HG02623 (cell line): ENCODE data around the gene C19orf25.
"Not testable (repeated sequence)": the region's sequence is repeated elsewhere in the genome, so short reads cannot be mapped to it uniquely, and the experiment has no call there.

Source experiments
- ATAC-seq: cut with Tn5 transposase; IDR thresholded peaks from one replicate; pipeline ENCODE4 v1.9.1; 2021; ENCODE audit warnings: moderate library complexity; ENCODE audit not compliant: unreplicated experiment

Gene C19orf25

DNA sequence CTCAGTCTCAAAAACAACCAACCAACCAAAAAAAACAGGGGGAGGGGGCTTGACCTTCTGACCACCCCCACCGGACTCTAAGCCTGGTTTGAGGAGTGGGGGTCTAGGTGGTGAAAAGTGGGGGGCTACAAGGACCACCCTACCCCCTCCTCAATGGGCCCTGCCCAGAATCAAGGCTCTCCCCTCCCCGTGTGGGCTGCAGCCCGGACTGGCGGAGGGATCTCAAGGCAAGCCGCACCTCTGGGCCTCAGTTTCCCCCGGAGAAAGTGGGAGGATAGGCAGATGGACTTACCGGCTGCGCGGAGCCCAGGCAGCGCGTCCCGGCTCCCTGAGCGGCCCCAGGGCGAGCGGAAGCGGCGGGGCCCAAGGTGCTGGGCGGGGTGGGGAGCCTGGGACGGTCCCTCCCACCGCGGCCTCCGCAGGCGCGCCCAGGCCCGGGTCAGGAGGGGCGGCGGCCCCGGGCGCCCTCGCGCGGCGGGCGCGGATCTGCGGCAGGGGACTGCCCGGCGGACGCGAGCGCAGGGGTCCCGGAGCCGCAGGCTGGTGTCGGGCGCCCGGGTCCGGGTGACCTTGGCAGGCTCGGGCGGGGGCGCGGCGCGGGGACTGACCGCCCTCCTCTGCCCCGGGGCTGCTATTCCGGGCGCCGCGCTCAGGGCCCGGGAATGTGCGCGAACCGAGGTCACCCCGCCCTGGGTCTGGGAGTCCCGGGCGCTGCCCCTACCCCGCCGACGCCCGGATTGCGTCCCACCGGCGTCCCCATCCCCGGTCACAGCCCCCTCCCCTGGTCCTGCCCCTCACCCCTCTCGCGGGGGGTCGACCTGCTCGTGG, 33.9 kb upstream of the C19orf25 start, which contains the start of gene ADAMTSL5:
Gene ADAMTSL5, minus strand, starts transcription at position 349 of the 828 bp plus-strand sequence. CDS start 2,076 bp downstream, outside the sequence.
- ATAC-seq = no peak

DNA sequence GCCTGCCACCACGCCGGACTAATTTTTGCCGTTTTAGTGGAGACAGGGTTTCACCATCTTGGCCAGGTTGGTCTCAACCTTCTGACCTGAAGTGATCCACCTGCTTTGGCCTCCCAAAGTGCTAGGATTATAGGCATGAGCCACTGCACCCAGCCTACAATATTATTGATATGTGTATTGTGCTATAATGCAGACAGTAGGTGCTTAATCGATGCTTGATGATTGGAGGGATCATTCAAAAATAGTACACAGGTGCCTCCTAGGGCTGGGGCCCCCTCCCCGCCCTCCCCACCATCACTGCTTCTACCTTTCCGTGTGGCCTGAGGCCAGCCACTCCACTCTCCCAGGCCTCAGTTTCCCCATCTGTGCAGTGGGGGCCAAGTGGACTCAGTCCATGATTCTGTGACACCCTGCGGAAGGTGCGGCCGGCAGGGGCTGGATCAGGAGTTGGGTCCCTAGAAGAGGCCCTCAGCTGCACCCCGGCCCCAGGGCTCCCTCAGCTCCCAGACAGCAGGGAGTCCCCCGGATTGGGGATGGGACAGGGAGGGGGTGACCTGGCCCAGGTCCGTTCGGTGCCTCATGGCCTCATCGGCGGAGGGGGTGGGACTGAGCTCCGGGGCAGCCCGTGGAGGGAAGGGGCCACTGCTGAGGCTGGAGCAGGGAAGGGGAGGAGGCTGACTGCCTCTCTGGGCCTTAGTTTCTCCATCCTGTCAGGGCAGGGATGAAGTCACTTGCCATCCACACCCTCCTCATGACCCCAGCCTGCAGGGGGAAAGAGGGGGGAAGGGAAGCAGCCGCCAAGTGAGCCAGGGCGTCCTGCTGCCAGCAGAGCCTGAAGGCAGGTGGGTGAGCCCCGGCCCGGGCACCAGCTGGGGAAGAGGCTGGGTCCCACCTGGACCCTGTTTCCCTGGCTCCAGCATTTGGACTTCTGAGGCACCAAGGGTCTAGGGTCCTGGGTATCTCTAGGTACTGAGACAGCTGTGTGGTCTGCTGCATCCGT, 32.6 kb upstream of the C19orf25 start:
- no peak for ATAC-seq

DNA sequence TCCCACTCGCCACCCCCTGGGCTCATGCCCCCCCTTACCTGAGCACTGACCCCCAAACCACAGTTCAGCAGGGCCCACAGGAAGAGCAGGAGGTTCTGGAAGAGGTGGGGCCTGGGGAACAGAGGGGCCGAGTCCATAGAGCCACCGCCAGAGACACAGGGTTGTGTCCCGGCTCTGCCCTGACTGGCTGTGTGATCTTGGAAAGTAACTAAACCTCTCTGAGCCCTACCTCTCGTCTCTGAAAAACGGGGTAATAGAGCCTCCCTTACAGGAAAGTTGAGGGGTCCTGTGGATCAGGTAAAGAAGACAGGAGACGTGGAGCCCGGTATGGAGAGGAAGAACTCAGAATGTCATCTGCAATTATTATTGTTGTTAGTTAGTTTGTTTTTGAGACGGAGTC, 31.8 kb upstream of the C19orf25 start:
- ATAC-seq = no peak

DNA sequence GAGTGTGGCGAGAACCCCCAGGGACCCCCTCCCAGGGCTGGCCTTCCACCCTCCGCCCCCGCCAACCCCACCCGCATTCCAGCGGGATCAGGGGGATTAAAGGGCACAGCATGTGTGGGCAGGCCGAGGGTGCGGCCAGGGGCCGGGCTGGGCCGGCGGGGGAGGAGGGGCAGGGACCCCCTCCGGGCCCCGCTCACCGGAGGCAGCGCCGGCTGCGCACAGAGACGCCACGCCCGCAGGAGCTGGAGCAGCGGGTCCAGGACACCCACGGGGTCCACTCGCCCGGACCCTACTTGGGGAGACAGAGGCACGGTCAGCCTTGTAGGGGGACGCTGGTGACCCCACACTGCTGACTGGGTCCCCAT, 31.4 kb upstream of the C19orf25 start:
- no peak for ATAC-seq

DNA sequence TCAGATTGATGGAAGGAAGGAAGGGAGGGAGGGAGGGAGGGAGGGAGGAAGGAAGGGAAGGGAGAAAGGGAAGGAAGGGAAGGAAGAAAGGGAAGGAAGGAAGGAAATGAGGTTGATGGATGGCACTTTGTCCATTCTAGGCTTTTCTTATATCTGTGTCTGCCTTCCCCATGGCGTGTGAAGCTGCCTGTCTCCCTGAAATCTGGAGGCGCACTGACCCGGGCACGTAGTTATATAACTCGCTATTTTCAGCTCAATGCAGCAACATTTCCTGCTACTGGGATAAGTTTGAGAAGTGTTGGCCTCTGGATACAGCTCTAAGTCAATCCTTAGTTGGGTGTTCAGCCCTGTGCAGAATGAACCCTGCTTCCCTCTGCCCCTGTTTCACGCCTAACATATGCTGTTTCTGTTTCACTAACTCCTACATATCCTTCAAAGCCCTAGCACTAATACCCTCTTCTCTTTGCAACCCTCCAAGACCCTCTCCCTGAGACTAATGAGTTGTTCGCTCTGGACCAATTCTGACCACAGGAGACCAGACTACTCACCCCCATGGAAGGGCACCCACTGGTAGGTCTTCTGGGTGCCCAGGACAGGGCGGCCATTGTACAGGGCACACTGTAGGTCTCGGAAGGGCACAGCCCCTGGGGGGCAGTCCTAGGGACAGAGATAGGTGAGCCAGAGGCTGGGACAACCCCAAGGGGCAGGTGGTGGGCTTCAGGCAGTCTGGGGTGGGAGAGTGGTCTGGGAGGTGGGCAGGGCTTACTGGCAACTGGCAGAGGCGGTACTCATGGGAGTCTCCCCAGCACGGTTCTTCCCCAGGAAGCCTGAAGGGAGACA, 30.8 kb upstream of the C19orf25 start:
- ATAC-seq = no peak

DNA sequence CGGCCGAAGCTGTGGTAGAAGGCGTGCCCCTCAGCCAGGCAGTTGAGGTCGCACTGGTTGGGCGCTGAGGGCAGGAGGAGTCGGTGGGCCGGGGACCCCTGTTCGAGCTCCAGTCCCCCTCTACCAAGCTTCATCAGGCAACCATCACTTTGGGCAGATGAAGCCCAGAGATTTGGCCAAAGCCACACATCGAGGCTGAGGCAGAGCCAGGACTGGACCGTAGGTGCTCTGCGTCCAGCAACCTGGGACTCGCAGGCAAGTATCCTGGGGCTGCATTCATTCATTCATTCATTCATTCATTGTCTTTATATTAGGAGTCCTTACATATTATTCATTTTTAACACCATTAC, 29.5 kb upstream of the C19orf25 start:
- ATAC-seq = no peak

DNA sequence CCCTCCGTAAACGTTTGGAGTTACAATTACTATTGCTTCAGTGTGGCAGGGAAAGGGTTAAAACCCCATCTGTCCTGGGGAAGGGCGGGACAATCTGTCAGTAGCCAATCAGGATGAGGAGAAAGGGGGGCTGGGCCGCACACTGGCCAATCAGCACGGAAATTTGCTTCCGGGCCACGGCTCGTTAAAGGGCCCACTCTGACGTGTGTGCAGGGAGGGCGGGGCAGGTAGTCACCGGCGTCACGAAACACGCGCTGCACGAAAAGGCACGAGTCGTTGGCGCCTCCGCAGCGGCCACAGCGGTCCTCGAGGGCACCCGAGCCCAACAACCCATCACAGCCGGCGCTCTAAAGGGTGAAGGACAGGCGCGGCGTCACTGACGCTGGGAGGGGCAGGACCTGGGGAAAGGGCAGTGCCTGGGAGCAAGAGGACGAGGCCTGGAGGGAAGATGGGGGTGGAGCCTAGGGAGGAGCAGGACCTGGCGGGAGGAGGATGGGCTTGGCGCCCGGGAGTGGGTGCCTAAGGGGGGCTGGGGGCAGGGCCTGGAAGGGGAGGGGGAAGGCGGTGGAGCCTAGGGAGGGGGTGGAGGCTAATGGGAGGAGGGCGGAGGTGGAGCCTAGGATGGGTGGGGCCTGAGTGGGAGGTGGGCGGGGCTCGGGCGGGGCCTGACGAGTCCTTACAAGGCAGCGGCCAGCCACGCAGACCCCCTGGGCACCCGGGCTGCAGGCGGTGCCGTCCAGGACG, 28.9 kb upstream of the C19orf25 start:
- no peak for ATAC-seq

DNA sequence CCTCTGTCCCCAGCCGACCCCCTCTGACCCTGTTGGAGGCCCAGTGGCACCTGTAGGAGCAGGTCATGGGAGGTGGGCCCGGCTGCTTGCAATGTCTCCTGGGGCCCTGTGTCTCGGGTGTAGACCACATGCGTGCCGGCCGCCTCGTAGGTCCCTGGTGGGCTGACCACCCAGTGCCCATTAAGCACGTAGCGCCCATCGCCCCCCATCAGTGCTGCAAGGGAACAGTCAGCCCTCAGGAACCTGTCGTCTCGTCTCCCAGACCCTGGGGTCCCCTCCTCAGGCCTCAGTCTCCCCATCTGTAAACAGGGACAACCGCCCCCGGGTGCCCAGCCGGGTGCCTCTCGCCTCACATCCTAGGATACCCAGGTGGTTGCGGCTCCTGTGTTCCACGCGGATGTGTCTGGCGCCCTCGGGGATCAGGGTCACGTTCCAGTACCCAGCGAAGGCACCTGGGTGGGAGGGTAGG, 28.2 kb upstream of the C19orf25 start:
- no peak for ATAC-seq

DNA sequence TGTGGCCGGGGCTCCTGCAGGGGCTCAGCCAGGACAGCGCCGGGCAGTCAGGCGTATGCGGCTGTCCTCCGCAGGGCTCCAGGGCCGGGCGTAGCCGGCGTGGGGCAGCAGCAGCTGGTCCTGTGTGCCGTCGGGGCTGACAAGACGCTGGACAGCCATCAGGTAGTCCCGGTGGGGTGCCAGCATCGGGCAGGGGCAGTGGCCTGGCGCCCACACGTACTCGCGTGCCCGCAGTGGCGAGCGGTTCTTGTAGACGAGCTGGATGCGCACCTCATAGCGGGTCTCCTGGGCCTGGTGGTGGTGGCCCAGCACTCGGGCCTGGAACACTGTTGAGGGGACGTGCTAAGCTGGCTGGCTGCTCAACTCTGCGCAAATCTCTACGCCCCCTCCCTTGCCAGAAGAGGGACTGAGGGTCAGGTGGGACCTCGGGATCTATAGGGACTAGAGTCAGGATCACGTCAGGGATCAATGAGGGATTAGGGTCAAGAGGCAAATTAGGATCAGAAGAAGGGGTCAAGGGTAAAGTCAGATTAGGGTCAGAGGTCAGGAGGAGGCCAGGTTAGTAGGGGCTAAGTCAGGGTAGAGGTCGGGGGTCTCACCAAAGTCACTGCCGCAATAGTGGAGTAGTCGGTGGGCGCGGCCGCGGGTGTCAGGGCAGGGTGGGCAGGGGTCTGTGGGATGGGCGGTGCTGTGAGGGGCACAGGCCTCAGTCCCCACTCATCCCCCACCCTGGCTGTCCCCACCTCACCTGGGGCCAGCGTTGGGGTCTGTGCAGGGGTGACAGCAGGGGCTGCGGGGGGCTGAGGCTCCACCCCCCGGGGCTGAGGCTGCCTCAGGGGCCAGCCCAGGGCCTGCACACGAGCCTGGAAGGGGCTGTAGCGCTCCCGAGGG, 27.2 kb upstream of the C19orf25 start:
- ATAC-seq = no peak

DNA sequence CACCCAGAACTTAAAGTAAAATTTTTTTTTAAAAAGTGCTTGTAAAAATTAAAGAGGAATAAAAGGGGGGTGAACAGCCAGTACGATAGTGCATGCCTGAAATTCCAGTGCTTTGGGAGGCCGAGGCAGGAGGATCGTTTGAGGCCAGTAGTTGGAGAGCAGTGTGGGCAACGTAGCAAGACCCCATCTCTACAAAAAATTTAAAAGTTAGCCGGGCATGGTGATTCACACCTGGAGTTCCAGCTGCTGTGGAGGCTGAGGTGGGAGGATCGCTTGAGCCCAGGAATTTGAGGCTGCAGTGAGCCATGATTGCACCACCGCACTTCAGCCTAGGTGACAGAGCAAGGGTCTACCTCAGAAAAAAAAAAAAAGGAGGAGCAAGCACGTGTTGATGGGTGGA, 26.0 kb upstream of the C19orf25 start:
- ATAC-seq = no peak

DNA sequence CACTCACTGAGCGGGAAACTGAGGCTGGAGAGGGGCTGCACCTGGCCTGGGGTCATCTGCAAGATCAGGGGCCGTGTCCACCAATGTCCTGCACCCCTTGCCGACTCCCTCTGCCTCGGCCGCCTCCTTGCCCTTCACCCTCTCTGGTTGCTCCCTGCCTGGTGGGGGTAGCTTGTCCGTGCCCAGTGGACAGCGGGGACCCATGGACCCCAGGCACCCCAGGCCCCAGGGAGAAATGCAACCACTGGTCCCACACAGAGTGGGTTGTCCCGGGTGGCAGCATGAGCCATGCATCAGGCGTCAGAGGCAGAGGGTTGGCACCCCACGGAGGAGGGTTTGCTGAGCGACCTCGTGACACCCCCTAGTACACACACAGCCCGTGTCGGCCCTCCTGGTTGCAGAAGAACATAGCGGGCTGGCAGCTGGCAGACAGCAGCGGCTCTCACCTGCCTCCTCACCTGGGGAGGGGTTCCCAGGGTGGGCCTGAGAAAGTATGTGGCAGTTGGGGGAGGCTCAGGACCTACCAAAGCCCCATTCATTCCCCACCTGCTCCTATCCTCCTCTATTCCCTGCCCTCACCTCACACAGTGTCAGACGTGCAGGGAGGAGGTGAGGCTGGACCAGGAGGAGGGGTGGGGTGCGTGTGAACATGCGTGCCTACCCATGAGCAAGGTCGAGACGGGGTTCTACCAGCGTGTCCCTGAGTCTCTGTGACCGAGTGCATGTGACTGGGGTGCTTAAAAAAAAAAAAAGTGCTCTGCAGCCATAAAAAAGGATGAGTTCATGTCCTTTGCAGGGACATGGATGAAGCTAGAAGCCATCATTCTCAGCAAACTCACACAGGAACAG, 25.1 kb upstream of the C19orf25 start:
- no peak for ATAC-seq

DNA sequence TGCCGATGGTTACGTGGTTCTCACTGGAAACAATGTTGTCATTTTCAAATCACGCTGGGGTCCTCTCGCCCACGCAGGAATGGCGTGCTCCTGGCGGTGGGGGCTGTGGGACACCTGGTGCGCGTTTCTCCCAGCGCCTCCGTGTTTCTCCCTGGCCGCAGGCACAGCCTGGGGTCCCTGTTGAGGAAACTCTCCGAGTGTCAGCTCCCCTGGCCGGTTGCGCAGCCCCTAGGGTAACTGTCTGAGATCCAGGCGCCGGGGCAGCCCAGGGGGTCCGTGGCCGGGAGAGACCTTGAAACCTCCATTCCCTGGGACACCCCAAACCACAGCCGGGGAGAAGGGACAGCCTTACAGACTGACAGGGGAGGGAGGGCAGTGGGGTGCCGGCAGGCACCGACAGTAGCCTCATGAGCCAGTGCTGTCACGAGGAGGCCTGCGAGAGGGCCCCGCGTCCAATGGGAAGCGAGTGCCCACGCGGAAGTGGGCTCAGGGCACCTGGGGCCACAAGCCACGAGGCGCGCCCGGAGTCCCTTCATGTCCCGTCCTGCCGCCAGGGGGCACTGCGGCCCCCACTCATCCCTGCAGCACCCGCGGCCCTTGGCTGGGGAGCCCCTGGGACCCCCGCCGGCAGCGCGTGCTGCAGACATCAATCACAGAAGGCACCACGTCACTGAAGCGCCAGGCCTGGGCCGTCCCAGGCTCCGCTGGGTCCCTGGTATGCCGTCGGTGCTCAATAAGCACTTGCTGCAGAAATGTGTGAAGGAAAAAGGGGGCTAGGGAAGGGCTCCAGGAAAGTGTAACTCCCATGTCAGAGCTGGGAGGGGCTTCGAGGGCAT, 24.3 kb upstream of the C19orf25 start:
- ATAC-seq = no peak

DNA sequence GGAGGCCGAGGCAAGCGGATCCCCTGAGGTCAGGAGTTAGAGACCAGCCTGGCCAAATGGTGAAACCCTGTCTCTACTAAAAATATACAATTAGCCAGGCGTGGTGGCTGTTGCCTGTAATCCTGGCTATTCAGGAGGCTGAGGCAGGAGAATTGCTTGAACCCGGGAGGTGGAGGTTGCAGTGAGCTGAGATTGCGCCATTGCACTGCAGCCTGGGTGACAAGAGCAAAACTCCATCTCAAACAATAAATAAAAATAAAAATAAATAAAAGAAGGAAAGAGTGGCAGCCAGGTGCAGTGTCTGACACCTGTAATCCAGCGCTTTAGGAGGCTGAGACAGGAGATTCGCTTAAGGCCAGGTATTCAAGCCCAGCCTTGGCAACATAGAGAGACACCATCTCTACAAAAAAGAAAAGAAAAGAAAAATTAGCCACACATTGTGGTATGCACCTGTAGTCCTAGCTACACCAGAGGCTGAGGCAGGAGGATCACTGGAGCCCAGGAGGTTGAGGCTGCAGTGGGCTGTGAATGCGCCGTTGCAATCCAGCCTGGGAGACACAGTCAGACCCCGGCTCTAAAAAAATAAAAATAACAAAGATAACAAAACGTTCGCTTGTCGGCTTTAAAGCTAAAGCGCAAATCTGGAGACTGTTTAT, 23.5 kb upstream of the C19orf25 start:
- ATAC-seq = no peak

DNA sequence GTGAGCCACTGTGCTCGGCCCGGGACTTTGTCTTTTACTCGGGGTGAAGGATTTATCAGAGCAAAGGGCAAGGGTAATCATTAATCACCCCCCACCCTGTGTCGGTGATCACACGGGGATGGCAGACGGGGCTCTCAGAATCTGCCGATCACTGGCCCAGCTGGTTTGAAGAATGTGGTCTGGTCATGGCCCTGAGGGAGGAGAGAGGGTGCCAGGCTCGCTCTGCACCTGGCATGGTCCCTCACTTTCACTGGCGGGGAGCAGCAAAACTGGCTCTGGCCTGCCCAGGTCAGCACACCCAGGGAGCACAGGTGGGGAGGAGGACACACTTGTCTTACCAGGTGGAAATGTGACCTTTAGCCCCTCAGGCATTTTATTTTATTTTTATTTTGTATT, 22.2 kb upstream of the C19orf25 start:
- no peak for ATAC-seq

DNA sequence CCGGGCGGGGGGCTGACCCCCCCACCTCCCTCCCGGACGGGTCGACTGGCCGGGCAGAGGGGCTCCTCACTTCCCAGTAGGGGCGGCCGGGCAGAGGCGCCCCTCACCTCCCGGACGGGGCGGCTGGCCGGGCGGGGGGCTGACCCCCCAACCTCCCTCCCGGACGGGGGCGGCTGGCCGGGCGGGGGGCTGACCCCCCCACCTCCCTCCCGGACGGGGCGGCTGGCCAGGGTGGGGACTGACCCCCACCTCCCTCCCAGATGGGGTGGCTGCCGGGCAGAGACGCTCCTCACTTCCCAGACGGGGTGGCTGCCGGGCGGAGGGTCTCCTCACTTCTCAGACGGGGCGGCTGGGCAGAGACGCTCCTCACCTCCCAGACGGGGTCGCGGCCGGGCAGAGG, 20.2 kb upstream of the C19orf25 start:
- not testable (repeated sequence) for ATAC-seq

DNA sequence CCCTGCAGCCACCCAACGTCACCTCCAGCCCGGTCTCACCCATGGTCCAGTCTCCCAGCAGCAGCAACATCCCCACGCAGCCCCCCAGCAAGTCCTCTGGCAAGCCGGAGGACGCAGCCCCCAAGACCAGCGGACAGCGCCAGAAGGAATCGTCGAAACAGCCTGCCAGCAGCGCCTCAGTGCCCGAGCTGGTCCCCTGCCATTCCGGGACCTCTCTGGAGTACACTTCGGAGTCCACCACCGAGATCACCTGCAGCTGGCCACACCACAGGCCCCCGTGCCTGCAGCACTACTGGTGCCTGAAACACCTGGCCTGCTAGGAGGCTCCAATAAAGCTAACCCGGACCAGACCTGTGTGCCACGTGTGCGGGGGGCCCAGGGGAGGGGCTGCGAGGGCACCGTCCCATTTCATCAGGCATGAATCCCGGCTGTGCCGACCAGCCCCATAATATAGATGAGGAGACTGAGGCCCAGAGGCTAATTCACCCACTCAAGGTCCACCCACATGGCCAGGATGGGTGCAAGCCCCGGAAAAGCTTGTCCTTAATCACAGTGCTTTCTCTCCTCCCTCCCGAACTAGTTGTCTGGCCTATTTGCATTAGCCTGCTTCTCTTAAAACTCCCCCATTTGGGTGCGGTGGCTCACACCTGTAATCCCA, 18.7 kb upstream of the C19orf25 start:
- ATAC-seq = no peak
